SU-DHL-6 (cell line): ENCODE results near the gene CLCA2.

Source experiments
- H2AFZ ChIP-seq: fragments of 200-600 bp; sonication (generic); 2 replicates; pipeline ENCODE4 v1.6.1; 2014; ENCODE audit warnings: low read depth, mild to moderate bottlenecking, moderate library complexity, mixed read lengths, antibody characterized with exemption, low read length; ENCODE audit not compliant: severe bottlenecking
- H3F3A ChIP-seq: fragments of 200-600 bp; shearing (Covaris generic); 2 replicates; pipeline ENCODE4 v1.6.0; 2016; ENCODE audit warnings: antibody characterized with exemption, mild to moderate bottlenecking; ENCODE audit not compliant: insufficient read depth
- H3K27ac ChIP-seq: fragments of 200-600 bp; sonication (generic); 2 replicates; pipeline ENCODE4 v1.5.1; 2016; ENCODE audit warnings: low read depth, mild to moderate bottlenecking, low read length, moderate library complexity, mixed read lengths
- H3K27me3 ChIP-seq: fragments of 200-600 bp; sonication (generic), shearing (Covaris generic); 2 replicates; pipeline ENCODE4 v1.6.0; 2014; ENCODE audit warnings: mild to moderate bottlenecking, low read length
- H3K36me3 ChIP-seq: fragments of 200-600 bp; sonication (generic); 2 replicates; pipeline ENCODE4 v1.6.1; 2014; ENCODE audit warnings: mild to moderate bottlenecking, low read length, mixed read lengths
- H3K4me2 ChIP-seq: fragments of 300-600, 200-600 bp; shearing (Covaris generic), sonication (generic); 2 replicates; pipeline ENCODE4 v1.6.0; 2014; ENCODE audit warnings: low read length, low read depth, mild to moderate bottlenecking; ENCODE audit not compliant: poor library complexity, severe bottlenecking
- H3K4me3 ChIP-seq: fragments of 200-600 bp; sonication (generic); 2 replicates; pipeline ENCODE4 v1.5.1; 2014; ENCODE audit warnings: antibody characterized with exemption, low read length, mild to moderate bottlenecking, mixed read lengths; ENCODE audit not compliant: insufficient read depth, poor library complexity, severe bottlenecking
- H3K79me2 ChIP-seq: fragments of 200-600 bp; sonication (generic); 2 replicates; pipeline ENCODE4 v1.6.1; 2014; ENCODE audit warnings: mild to moderate bottlenecking, low read length, moderate library complexity; ENCODE audit not compliant: insufficient read depth
- H3K9ac ChIP-seq: fragments of 200-600 bp; sonication (generic); 2 replicates; pipeline ENCODE4 v1.7.0; 2014; ENCODE audit warnings: mild to moderate bottlenecking, low read length
- H3K9me2 ChIP-seq: fragments of 200-600 bp; sonication (generic); replicated peaks from 2 replicates; pipeline ENCODE4 v1.6.1; 2014; ENCODE audit warnings: low read length; ENCODE audit not compliant: insufficient read depth
- H3K9me3 ChIP-seq: fragments of 200-600 bp; sonication (generic); 2 replicates; pipeline ENCODE4 v1.6.1; 2014; ENCODE audit warnings: low read length, mixed read lengths; ENCODE audit not compliant: insufficient read depth
- H4K20me1 ChIP-seq: fragments of 200-600 bp; sonication (generic); 2 replicates; pipeline ENCODE4 v1.6.1; 2014; ENCODE audit warnings: low read depth, mild to moderate bottlenecking, antibody characterized with exemption, low read length, moderate library complexity, mixed read lengths
- CTCF ChIP-seq: fragments of 200-600 bp; sonication (generic); IDR thresholded peaks from one replicate; pipeline ENCODE4 v1.5.1; 2017; ENCODE audit warnings: antibody characterized with exemption, mild to moderate bottlenecking, low read length, moderate library complexity; ENCODE audit not compliant: insufficient read depth, poor library complexity, severe bottlenecking
- EZH2phosphoT487 ChIP-seq: fragments of 200-600 bp; sonication (generic), shearing (Covaris generic); conservative IDR thresholded peaks from 2 replicates; pipeline ENCODE4 v1.6.1; 2018; ENCODE audit warnings: mild to moderate bottlenecking, antibody characterized with exemption, low read length, moderate library complexity, mixed read lengths

CLCA2 gene

GRCh38 chr1:86389307-86389706 is 34.7 kb upstream of the CLCA2 start:
- no peak overlapping the region for H3K4me3 ChIP-seq
- no peak overlapping the region for H2AFZ ChIP-seq
- H3K27ac ChIP-seq, result no peak overlapping the region
- no peaks in the 10 kb centered on the region for H3K9me3 ChIP-seq
- no peaks in the 10 kb centered on the region; the same call in 1 of the 2 replicates for H3F3A ChIP-seq
- H3K4me2 ChIP-seq, result no peak overlapping the region
- H4K20me1 ChIP-seq, result 0 out of 2 replicates have a peak, but pooled peaks cover 4% of the 10 kb centered on the region
- H3K9ac ChIP-seq, result no peak overlapping the region
- no peaks in the 10 kb centered on the region for H3K79me2 ChIP-seq
- no peaks in the 10 kb centered on the region; the same call in 1 of the 2 replicates for H3K36me3 ChIP-seq
- TF ChIP-seq EZH2phosphoT487 (no peak), CTCF (no peak)
- H3K9me2 ChIP-seq, result no peaks in the 10 kb centered on the region
- H3K27me3 ChIP-seq, result no peaks in the 10 kb centered on the region

- no peaks in the 10 kb centered on the region for H3K9me3 ChIP-seq
- H3F3A ChIP-seq, result 0 out of 2 replicates have a peak, but pooled peaks cover 3% of the 10 kb centered on the region
- no peaks in the 10 kb centered on the region for H4K20me1 ChIP-seq
- no peaks in the 10 kb centered on the region for H3K9me2 ChIP-seq
- no peaks in the 10 kb centered on the region for H3K36me3 ChIP-seq
- TF ChIP-seq EZH2phosphoT487 (no peak), CTCF (no peak)
- H3K27ac ChIP-seq, result no peak overlapping the region
- H3K27me3 ChIP-seq, result no peaks in the 10 kb centered on the region
- H3K4me3 ChIP-seq, result no peak overlapping the region
- H3K4me2 ChIP-seq, result no peak overlapping the region
- H2AFZ ChIP-seq, result no peak overlapping the region
- H3K79me2 ChIP-seq, result no peaks in the 10 kb centered on the region
- no peak overlapping the region for H3K9ac ChIP-seq
Observed at GRCh38 chr1:86394416-86394815, 29.6 kb upstream of the CLCA2 start.

- Histone ChIP-seq H2AFZ (peak within 1 kb of the TSS; percentile 98), H3K79me2 (no peaks in the 10 kb centered on the region), H3K9ac (peak within 1 kb of the TSS; percentile 65), H3K4me3 (peak within 1 kb of the TSS; percentile 89), H3K9me3 (no peaks in the 10 kb centered on the region), H3F3A (0 out of 2 replicates have a peak, but pooled peaks cover 3% of the 10 kb centered on the region), H3K36me3 (no peaks in the 10 kb centered on the region), H3K27ac (peak within 1 kb of the TSS; percentile 50), H3K9me2 (no peaks in the 10 kb centered on the region), H4K20me1 (no peaks in the 10 kb centered on the region), H3K27me3 (no peaks in the 10 kb centered on the region), H3K4me2 (peak within 1 kb of the TSS; percentile 92)
- TF ChIP-seq EZH2phosphoT487, result no peak
- TF ChIP-seq CTCF, result no peak
Observed at GRCh38 chr1:86395751-86396497, 28.0 kb upstream of the CLCA2 start, which contains the start of gene ODF2L. ODF2L (minus strand) TSS chr1:86396323; CDS start chr1:86387027, 9,296 bp downstream.
